HepG2 (cell line): ENCODE results near the gene FBXL22. TPM values are rescaled to one million over a fixed set of nuclear protein-coding genes. Genes with fewer than 3 reads are reported as not detected.

Experiments used
- ATAC-seq: fragments of 200-7000 bp; cut with Tn5 transposase; 3 replicates; pipeline ENCODE4 v1.9.1; 2020; ENCODE audit warnings: mild to moderate bottlenecking, moderate library complexity
- BruUV-seq: library from RNA; stranded (reverse); fragments of 400-500 nt; replicated peaks from 2 replicates; lab custom pipeline; 2021; lab: Mats Ljungman, UMichigan
- CTCF ChIA-PET: fragments of 300-600 bp; formaldehyde crosslinking; extraction: SDS; loops from one replicate; lab custom pipeline; 2021; ENCODE audit warnings: low total read pairs, inconsistent platforms, low intra/inter-chr PET ratio; lab: Yijun Ruan, JAX
- POLR2A ChIA-PET: fragments of 350-600 bp; sonication (Branson Sonifier 250); formaldehyde crosslinking; loops from one replicate; lab custom pipeline; 2020; ENCODE audit warnings: antibody characterized with exemption, inconsistent platforms; lab: Yijun Ruan, JAX
- DNase-seq: peaks from one replicate; pipeline ENCODE4 v3.0.0-alpha.2; 2015; ENCODE audit warnings: low spot score
- FAIRE-seq: peaks from 3 replicates; lab custom pipeline; 2011; peaks lifted over from hg19 to GRCh38; lab: Jason Lieb, UNC
- H2AFZ ChIP-seq: one replicate; pipeline ENCODE4 v1.6.1; 2011; ENCODE audit warnings: low read length, inconsistent platforms
- H3K27ac ChIP-seq: fragments of 300-600 bp; 3 replicates; pipeline ENCODE4 v1.8.0; 2011; ENCODE audit warnings: mixed run types, mild to moderate bottlenecking, mixed read lengths, low read length, inconsistent platforms; ENCODE audit not compliant: insufficient read depth; ENCODE audit errors: extremely low read length
- H3K27me3 ChIP-seq, 2 experiments: fragments of 200-600 bp in 1 of 2; 2 replicates in 1 of 2; 3 replicates in 1 of 2; pipeline versions ENCODE4 v1.6.0 to v1.8.0; 2011; ENCODE audit warnings: low read length in 2 of 2, mild to moderate bottlenecking in 2 of 2, moderate library complexity in 2 of 2, inconsistent platforms in 1 of 2; ENCODE audit not compliant: insufficient read depth in 2 of 2, control insufficient read depth in 1 of 2
- H3K36me3 ChIP-seq, 2 experiments: fragments of 200-600 bp in 1 of 2; replicated peaks in 1 of 2; 2 replicates in 1 of 2; 3 replicates in 1 of 2; pipeline versions ENCODE4 v1.5.1 to v1.8.0; 2011; ENCODE audit warnings: low read length in 2 of 2, inconsistent platforms in 1 of 2; ENCODE audit not compliant: insufficient read depth in 2 of 2, control insufficient read depth in 1 of 2
- H3K4me1 ChIP-seq: 2 replicates; pipeline ENCODE4 v1.5.1; 2012; ENCODE audit warnings: low read length, inconsistent platforms; ENCODE audit not compliant: insufficient read depth
- H3K4me2 ChIP-seq: 2 replicates; pipeline ENCODE4 v1.6.0; 2011; ENCODE audit warnings: low read depth, low read length, inconsistent platforms
- H3K4me3 ChIP-seq, 3 experiments: fragments of 200-600 bp in 1 of 3; sonication (generic), shearing (Covaris generic) in 1 of 3; replicated peaks in 1 of 3; 2 replicates each; pipeline ENCODE4 v1.5.1; 2011 to 2016; ENCODE audit warnings: low read length in 3 of 3, inconsistent platforms in 2 of 3, low read depth in 2 of 3, mild to moderate bottlenecking in 2 of 3, control low read depth in 1 of 3, mixed read lengths in 1 of 3; ENCODE audit not compliant: insufficient read depth in 1 of 3
- H3K79me2 ChIP-seq: one replicate; pipeline ENCODE4 v1.6.1; 2011; ENCODE audit warnings: low read length, inconsistent platforms; ENCODE audit not compliant: insufficient read depth
- H3K9ac ChIP-seq: 2 replicates; pipeline ENCODE4 v1.6.0; 2011; ENCODE audit warnings: mild to moderate bottlenecking, low read depth, low read length, inconsistent platforms; ENCODE audit not compliant: insufficient read depth
- H3K9me3 ChIP-seq: 2 replicates; pipeline ENCODE4 v1.5.1; 2012; ENCODE audit warnings: mild to moderate bottlenecking, low read length
- H4K20me1 ChIP-seq: 2 replicates; pipeline ENCODE4 v1.6.0; 2011; ENCODE audit warnings: inconsistent platforms, mild to moderate bottlenecking, low read length, moderate library complexity; ENCODE audit not compliant: insufficient read depth
- AHR ChIP-seq: IDR thresholded peaks from 2 replicates; pipeline ENCODE4 v1.6.1; 2018; ENCODE audit warnings: missing genetic modification reagents, missing compliant biosample characterization
- ETV6 ChIP-seq: sonication (generic); formaldehyde crosslinking; conservative IDR thresholded peaks from 2 replicates; pipeline ENCODE4 v1.4.0; 2020; ENCODE audit warnings: missing genetic modification reagents
- GATA4 ChIP-seq: sonication (generic); IDR thresholded peaks from 2 replicates; pipeline ENCODE4 v1.6.1; 2016; ENCODE audit warnings: antibody characterized with exemption, low read depth, borderline replicate concordance
- IRF9 ChIP-seq: sonication (generic); formaldehyde crosslinking; IDR thresholded peaks from 2 replicates; pipeline ENCODE4 v1.8.0; 2022; ENCODE audit warnings: missing genetic modification reagents, mild to moderate bottlenecking, borderline replicate concordance
- NR2F6 ChIP-seq, 2 experiments: IDR thresholded peaks; 2 replicates each; pipeline ENCODE4 v1.6.1; 2016; ENCODE audit warnings: antibody characterized with exemption in 1 of 2, mild to moderate bottlenecking in 1 of 2
- PPARG ChIP-seq: conservative IDR thresholded peaks from 2 replicates; pipeline ENCODE4 v1.6.1; 2016; ENCODE audit warnings: missing biosample characterization, missing genetic modification reagents
- SMAD9 ChIP-seq: sonication (generic); formaldehyde crosslinking; IDR thresholded peaks from 2 replicates; pipeline ENCODE4 v1.5.1; 2020; ENCODE audit warnings: mild to moderate bottlenecking, missing genetic modification reagents
- TARDBP ChIP-seq: sonication (generic); formaldehyde crosslinking; IDR thresholded peaks from 2 replicates; pipeline ENCODE4 v1.8.0; 2022; ENCODE audit warnings: mild to moderate bottlenecking, missing genetic modification reagents
- ZNF253 ChIP-seq: sonication (generic); formaldehyde crosslinking; IDR thresholded peaks from 2 replicates; pipeline ENCODE4 v1.8.0; 2022; ENCODE audit warnings: mild to moderate bottlenecking, missing genetic modification reagents, borderline replicate concordance
- ZNF646 ChIP-seq: sonication (generic); formaldehyde crosslinking; IDR thresholded peaks from 2 replicates; pipeline ENCODE4 v1.9.0; 2021; ENCODE audit warnings: mild to moderate bottlenecking, missing genetic modification reagents
- ZNF737 ChIP-seq: sonication (generic); formaldehyde crosslinking; IDR thresholded peaks from 2 replicates; pipeline ENCODE4 v1.5.0; 2020; ENCODE audit warnings: missing genetic modification reagents, mild to moderate bottlenecking, borderline replicate concordance
- ZNF75D ChIP-seq: sonication (generic); formaldehyde crosslinking; IDR thresholded peaks from 2 replicates; pipeline ENCODE4 v1.8.1; 2023; ENCODE audit warnings: missing genetic modification reagents, mild to moderate bottlenecking, borderline replicate concordance
- ZSCAN22 ChIP-seq: sonication (generic); formaldehyde crosslinking; IDR thresholded peaks from 2 replicates; pipeline ENCODE4 v1.4.0; 2020; ENCODE audit warnings: mild to moderate bottlenecking, missing genetic modification reagents
- WGBS: methylation state at CpG from one replicate; pipeline ENCODE4 v1.1.6; 2017; ENCODE audit warnings: low lambda C conversion rate; 5-methylcytosine and 5-hydroxymethylcytosine counted together
- in situ Hi-C: cut with HindIII; loops from 2 replicates; pipeline ENCODE4 v1.10.0; 2017; ENCODE audit warnings: low pct_unique_long_range_greater_than_20kb; ENCODE audit not compliant: extremely low pct_ligation_motif_present
- intact Hi-C: fragments of 100-400 bp; cut with micrococcal nuclease; formaldehyde crosslinking; loops from one replicate; pipeline ENCODE4 v1.10.0; 2022; ENCODE audit not compliant: unreplicated experiment
- polyA plus RNA-seq, 8 experiments: library from polyadenylated mRNA; depleted of rRNA in 3 of 8; stranded (reverse) in 7 of 8; unstranded in 1 of 8; fragments of >200 nt; fragmentation: Illumina TruSeq in 4 of 8; extraction: Trizol in 4 of 8; gene quantifications; 2 replicates each; pipeline versions ENCODE4 v1.2.1 to v1.2.3, GENCODE V29; 2011 to 2016; ENCODE audit warnings: low read depth in 4 of 8, missing spikeins in 1 of 8, mixed read lengths in 1 of 8; ENCODE audit not compliant: insufficient read depth in 1 of 8
- total RNA-seq, 5 experiments: library from RNA; depleted of rRNA; stranded (reverse); fragments of >200 nt; fragmentation: Illumina TruSeq; extraction: Trizol; gene quantifications; 2 replicates each; pipeline ENCODE4 v1.2.3, GENCODE V29; 2016; ENCODE audit warnings: low read depth in 1 of 5

FBXL22 gene
- total and polyA plus RNA-seq, 2 of the 13 experiments (the other 11 are each of a cell fraction or from before 2014, with no cell fraction given) = 0.15 to 0.33 TPM

GRCh38 chr15:63633312-63633711 lies 36.1 kb downstream of the FBXL22 start:
- intact Hi-C loops = loop anchor here (10.0 kb wide), 1 partner anchor 71 kb away; no protein-coding TSS in a partner anchor
- Histone ChIP-seq H3K4me3 (no peak overlapping the region), H3K79me2 (no peaks in the 10 kb centered on the region), H3K9me3 (no peaks in the 10 kb centered on the region), H3K4me1 (no peaks in the 10 kb centered on the region), H3K36me3 (peaks cover 4 to 38% of the 10 kb centered on the region in 2 experiments), H2AFZ (no peak overlapping the region), H3K4me2 (no peak overlapping the region), H4K20me1 (no peaks in the 10 kb centered on the region), H3K27ac (no peak overlapping the region), H3K27me3 (no peaks in the 10 kb centered on the region), H3K9ac (no peak overlapping the region)
- CTCF ChIA-PET = no interaction called here
- POLR2A ChIA-PET = no interaction called here
- WGBS = 95% methylated on average over 2 of the region's 2 CpGs
- TF ChIP-seq ZNF75D (CRISPR knock-in tag) (no peak), ZSCAN22 (CRISPR knock-in tag) (no peak), ETV6 (no peak), GATA4 (no peak), IRF9 (no peak), TARDBP (CRISPR knock-in tag) (no peak)
- DNase-seq (no peak), ATAC-seq (no peak), FAIRE-seq (no peak)
- no TSS peak for BruUV-seq
- in situ Hi-C loops = no loop called here

GRCh38 chr15:63634154-63634553 lies 37.0 kb downstream of the FBXL22 start:
- in situ Hi-C loops = no loop called here
- Histone ChIP-seq H3K79me2 (no peaks in the 10 kb centered on the region), H4K20me1 (no peaks in the 10 kb centered on the region), H3K9ac (no peak overlapping the region), H2AFZ (no peak overlapping the region), H3K27me3 (no peaks in the 10 kb centered on the region), H3K4me1 (no peaks in the 10 kb centered on the region), H3K36me3 (peaks cover 4 to 39% of the 10 kb centered on the region in 2 experiments), H3K4me3 (no peak overlapping the region), H3K27ac (no peak overlapping the region), H3K4me2 (no peak overlapping the region), H3K9me3 (no peaks in the 10 kb centered on the region)
- intact Hi-C loops = loop anchor here (10.0 kb wide), 1 partner anchor 71 kb away; no protein-coding TSS in a partner anchor
- ChIA-PET POLR2A (no interaction called here), CTCF (no interaction called here)
- no TSS peak for BruUV-seq
- 92% methylated on average over 1 of the region's 1 CpG for WGBS
- FAIRE-seq = no peak
- ATAC-seq = no peak
- no peak for DNase-seq
- TF ChIP-seq SMAD9 (no peak), AHR (CRISPR knock-in tag) (no peak), NR2F6 (IDR thresholded peaks at IDR 0.05) (no peak), NR2F6 (CRISPR knock-in tag; IDR thresholded peaks at IDR 0.05) (no peak), ZNF646 (no peak), ZNF737 (no peak), PPARG (CRISPR knock-in tag) (no peak), ZNF253 (CRISPR knock-in tag) (no peak)
